Neural cell (in vitro differentiated cells): ENCODE results near the gene OGFR. TPM values are rescaled to one million over a fixed set of nuclear protein-coding genes. Genes with fewer than 3 reads are reported as not detected.
A peak's percentile ranks its signal among the peaks of the same experiment; 100 is the strongest.

Experiments
- H2AFZ ChIP-seq: fragments of 200-600, 300-800 bp; sonication (generic), shearing (Covaris generic); 2 replicates; pipeline ENCODE4 v1.6.0; 2014; ENCODE audit warnings: low read depth, mild to moderate bottlenecking, antibody characterized with exemption, low read length, moderate library complexity
- H3F3A ChIP-seq: fragments of 200-600 bp; shearing (Covaris generic); 2 replicates; pipeline ENCODE4 v1.6.1; 2016; ENCODE audit warnings: mild to moderate bottlenecking, moderate library complexity, mixed read lengths, antibody characterized with exemption, low read length; ENCODE audit not compliant: insufficient read depth, poor library complexity, severe bottlenecking
- H3K27ac ChIP-seq: fragments of 200-600, 300-800 bp; sonication (generic), shearing (Covaris generic); 2 replicates; pipeline ENCODE4 v1.5.1; 2014; ENCODE audit warnings: mild to moderate bottlenecking, low read length, moderate library complexity
- H3K27me3 ChIP-seq: fragments of 300-800, 200-600 bp; sonication (generic), shearing (Covaris generic); 2 replicates; pipeline ENCODE4 v1.6.0; 2014; ENCODE audit warnings: mild to moderate bottlenecking, low read depth, low read length, moderate library complexity; ENCODE audit not compliant: insufficient read depth
- H3K36me3 ChIP-seq: fragments of 300-800, 200-600 bp; sonication (generic), shearing (Covaris generic); 2 replicates; pipeline ENCODE4 v1.5.1; 2014; ENCODE audit warnings: mild to moderate bottlenecking, antibody characterized with exemption, low read length, moderate library complexity; ENCODE audit not compliant: insufficient read depth
- H3K4me2 ChIP-seq: fragments of 300-800, 200-600 bp; sonication (generic), shearing (Covaris generic); 2 replicates; pipeline ENCODE4 v1.6.0; 2014; ENCODE audit warnings: mild to moderate bottlenecking, low read length
- H3K4me3 ChIP-seq: fragments of 300-800, 200-600 bp; sonication (generic), shearing (Covaris generic); 2 replicates; pipeline ENCODE4 v1.5.1; 2014; ENCODE audit warnings: mild to moderate bottlenecking, low read length, moderate library complexity
- H3K79me2 ChIP-seq: fragments of 200-600 bp; shearing (Covaris generic); replicated peaks from 2 replicates; pipeline ENCODE4 v1.6.0; 2014; ENCODE audit warnings: mild to moderate bottlenecking, low read length, moderate library complexity; ENCODE audit not compliant: insufficient read depth
- H3K9ac ChIP-seq: fragments of 300-800, 200-600 bp; sonication (generic), shearing (Covaris generic); 2 replicates; pipeline ENCODE4 v1.6.1; 2016; ENCODE audit warnings: mild to moderate bottlenecking, low read length, mixed read lengths
- H3K9me2 ChIP-seq: fragments of 200-600 bp; shearing (Covaris generic); 2 replicates; pipeline ENCODE4 v1.6.1; 2016; ENCODE audit warnings: mild to moderate bottlenecking, low read length, mixed read lengths; ENCODE audit not compliant: insufficient read depth
- H3K9me3 ChIP-seq: fragments of 200-600, 300-800 bp; sonication (generic), shearing (Covaris generic); 2 replicates; pipeline ENCODE4 v1.6.1; 2016; ENCODE audit warnings: mild to moderate bottlenecking, mixed run types, low read length, moderate library complexity, mixed read lengths
- H4K20me1 ChIP-seq: fragments of 200-600 bp; shearing (Covaris generic); 2 replicates; pipeline ENCODE4 v1.6.1; 2016; ENCODE audit warnings: mild to moderate bottlenecking, mixed run types; ENCODE audit not compliant: insufficient read depth
- EP300 ChIP-seq: fragments of 450-650 bp; conservative IDR thresholded peaks from 2 replicates; pipeline ENCODE4 v1.6.1; 2014; ENCODE audit warnings: antibody characterized with exemption, mild to moderate bottlenecking, moderate library complexity; ENCODE audit not compliant: poor library complexity, severe bottlenecking
- EZH2 ChIP-seq: fragments of 200-600, 300-800 bp; shearing (Covaris generic), sonication (generic); IDR thresholded peaks from 2 replicates; pipeline ENCODE4 v1.6.1; 2014; ENCODE audit warnings: antibody characterized with exemption, low read length, borderline replicate concordance, mild to moderate bottlenecking; ENCODE audit not compliant: insufficient read depth, poor library complexity, severe bottlenecking
- MXI1 ChIP-seq: fragments of 450-650 bp; conservative IDR thresholded peaks from 2 replicates; pipeline ENCODE4 v1.6.1; 2014; ENCODE audit warnings: antibody characterized with exemption, mild to moderate bottlenecking; ENCODE audit not compliant: poor library complexity, severe bottlenecking
- POLR2AphosphoS5 ChIP-seq: IDR thresholded peaks from 2 replicates; pipeline ENCODE4 v1.6.1; 2012
- RAD21 ChIP-seq: fragments of 450-650 bp; conservative IDR thresholded peaks from 2 replicates; pipeline ENCODE4 v1.6.1; 2014; ENCODE audit warnings: antibody characterized with exemption, mild to moderate bottlenecking, moderate library complexity
- SMC3 ChIP-seq: fragments of 450-650 bp; conservative IDR thresholded peaks from 2 replicates; pipeline ENCODE4 v1.6.1; 2014; ENCODE audit warnings: antibody characterized with exemption, mild to moderate bottlenecking, moderate library complexity; ENCODE audit not compliant: poor library complexity
- TAF1 ChIP-seq: IDR thresholded peaks from 2 replicates; pipeline ENCODE4 v1.6.1; 2012; ENCODE audit warnings: low read depth
- polyA plus RNA-seq: library from polyadenylated mRNA; depleted of rRNA; stranded (reverse); fragments of >200 nt; gene quantifications from 2 replicates; pipeline ENCODE4 v1.2.3, GENCODE V29; 2014
- TF ChIP-seq, protein P1 (sequence below): IDR thresholded peaks from 2 replicates; pipeline ENCODE4 v1.6.1; 2012; ENCODE audit warnings: borderline replicate concordance
- TF ChIP-seq, protein P2 (sequence below): fragments of 450-650 bp; IDR thresholded peaks from 2 replicates; pipeline ENCODE4 v1.5.1; 2014; ENCODE audit warnings: antibody characterized with exemption, mild to moderate bottlenecking, moderate library complexity; ENCODE audit not compliant: poor library complexity, severe bottlenecking

Gene OGFR
- polyA plus RNA-seq, 1 donor from 2014 or later: 15.6 TPM

GRCh38 chr20:62805155-62805710 is 598 bp downstream of the OGFR start:
- Histone ChIP-seq H3K4me2 (peak overlapping the region; percentile 25), H3F3A (no peaks in the 10 kb centered on the region), H3K36me3 (no peaks in the 10 kb centered on the region), H2AFZ (no peak overlapping the region), H3K9me2 (no peaks in the 10 kb centered on the region), H3K27ac (no peak overlapping the region), H4K20me1 (no peaks in the 10 kb centered on the region), H3K9ac (peak overlapping the region; percentile 66), H3K79me2 (peaks cover 3% of the 10 kb centered on the region), H3K27me3 (no peaks in the 10 kb centered on the region), H3K9me3 (no peaks in the 10 kb centered on the region), H3K4me3 (peak overlapping the region; percentile 67)
- TF ChIP-seq RAD21 (no peak), POLR2AphosphoS5 (no peak), SMC3 (no peak), EZH2 (no peak), EP300 (no peak), MXI1 (no peak), TAF1 (no peak)
- TF ChIP-seq, protein P1, sequence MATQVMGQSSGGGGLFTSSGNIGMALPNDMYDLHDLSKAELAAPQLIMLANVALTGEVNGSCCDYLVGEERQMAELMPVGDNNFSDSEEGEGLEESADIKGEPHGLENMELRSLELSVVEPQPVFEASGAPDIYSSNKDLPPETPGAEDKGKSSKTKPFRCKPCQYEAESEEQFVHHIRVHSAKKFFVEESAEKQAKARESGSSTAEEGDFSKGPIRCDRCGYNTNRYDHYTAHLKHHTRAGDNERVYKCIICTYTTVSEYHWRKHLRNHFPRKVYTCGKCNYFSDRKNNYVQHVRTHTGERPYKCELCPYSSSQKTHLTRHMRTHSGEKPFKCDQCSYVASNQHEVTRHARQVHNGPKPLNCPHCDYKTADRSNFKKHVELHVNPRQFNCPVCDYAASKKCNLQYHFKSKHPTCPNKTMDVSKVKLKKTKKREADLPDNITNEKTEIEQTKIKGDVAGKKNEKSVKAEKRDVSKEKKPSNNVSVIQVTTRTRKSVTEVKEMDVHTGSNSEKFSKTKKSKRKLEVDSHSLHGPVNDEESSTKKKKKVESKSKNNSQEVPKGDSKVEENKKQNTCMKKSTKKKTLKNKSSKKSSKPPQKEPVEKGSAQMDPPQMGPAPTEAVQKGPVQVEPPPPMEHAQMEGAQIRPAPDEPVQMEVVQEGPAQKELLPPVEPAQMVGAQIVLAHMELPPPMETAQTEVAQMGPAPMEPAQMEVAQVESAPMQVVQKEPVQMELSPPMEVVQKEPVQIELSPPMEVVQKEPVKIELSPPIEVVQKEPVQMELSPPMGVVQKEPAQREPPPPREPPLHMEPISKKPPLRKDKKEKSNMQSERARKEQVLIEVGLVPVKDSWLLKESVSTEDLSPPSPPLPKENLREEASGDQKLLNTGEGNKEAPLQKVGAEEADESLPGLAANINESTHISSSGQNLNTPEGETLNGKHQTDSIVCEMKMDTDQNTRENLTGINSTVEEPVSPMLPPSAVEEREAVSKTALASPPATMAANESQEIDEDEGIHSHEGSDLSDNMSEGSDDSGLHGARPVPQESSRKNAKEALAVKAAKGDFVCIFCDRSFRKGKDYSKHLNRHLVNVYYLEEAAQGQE: no peak
- TF ChIP-seq, protein P2, sequence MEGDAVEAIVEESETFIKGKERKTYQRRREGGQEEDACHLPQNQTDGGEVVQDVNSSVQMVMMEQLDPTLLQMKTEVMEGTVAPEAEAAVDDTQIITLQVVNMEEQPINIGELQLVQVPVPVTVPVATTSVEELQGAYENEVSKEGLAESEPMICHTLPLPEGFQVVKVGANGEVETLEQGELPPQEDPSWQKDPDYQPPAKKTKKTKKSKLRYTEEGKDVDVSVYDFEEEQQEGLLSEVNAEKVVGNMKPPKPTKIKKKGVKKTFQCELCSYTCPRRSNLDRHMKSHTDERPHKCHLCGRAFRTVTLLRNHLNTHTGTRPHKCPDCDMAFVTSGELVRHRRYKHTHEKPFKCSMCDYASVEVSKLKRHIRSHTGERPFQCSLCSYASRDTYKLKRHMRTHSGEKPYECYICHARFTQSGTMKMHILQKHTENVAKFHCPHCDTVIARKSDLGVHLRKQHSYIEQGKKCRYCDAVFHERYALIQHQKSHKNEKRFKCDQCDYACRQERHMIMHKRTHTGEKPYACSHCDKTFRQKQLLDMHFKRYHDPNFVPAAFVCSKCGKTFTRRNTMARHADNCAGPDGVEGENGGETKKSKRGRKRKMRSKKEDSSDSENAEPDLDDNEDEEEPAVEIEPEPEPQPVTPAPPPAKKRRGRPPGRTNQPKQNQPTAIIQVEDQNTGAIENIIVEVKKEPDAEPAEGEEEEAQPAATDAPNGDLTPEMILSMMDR: no peak

- no peaks in the 10 kb centered on the region for H3K9me2 ChIP-seq
- no peaks in the 10 kb centered on the region for H3K27me3 ChIP-seq
- no peaks in the 10 kb centered on the region for H3F3A ChIP-seq
- TF ChIP-seq POLR2AphosphoS5 (no peak), RAD21 (no peak), SMC3 (no peak), EZH2 (no peak), EP300 (no peak), MXI1 (no peak), TAF1 (no peak)
- TF ChIP-seq, protein P1: no peak
- TF ChIP-seq, protein P2: no peak
- peak overlapping the region; percentile 67 for H3K4me3 ChIP-seq
- H4K20me1 ChIP-seq: no peaks in the 10 kb centered on the region
- H3K9ac ChIP-seq: peak overlapping the region; percentile 66
- H2AFZ ChIP-seq: no peak overlapping the region
- H3K4me2 ChIP-seq: peak overlapping the region; percentile 25
- no peaks in the 10 kb centered on the region for H3K9me3 ChIP-seq
- H3K36me3 ChIP-seq: no peaks in the 10 kb centered on the region
- no peak overlapping the region for H3K27ac ChIP-seq
- H3K79me2 ChIP-seq: peaks cover 3% of the 10 kb centered on the region
These were observed 1.2 kb downstream of the OGFR start for GRCh38 chr20:62805711-62806382.
